Skeletal muscle satellite cell (primary cell): ENCODE data around the gene TSPAN4.
A peak's percentile ranks its signal among the peaks of the same experiment; 100 is the strongest.

Experiments used
- H3K27me3 ChIP-seq: 2 replicates; pipeline ENCODE4 v1.7.0; 2013; ENCODE audit warnings: low read length; ENCODE audit not compliant: control insufficient read depth, insufficient read depth
- H3K36me3 ChIP-seq: 2 replicates; pipeline ENCODE4 v1.7.0; 2013; ENCODE audit warnings: mild to moderate bottlenecking, control low read depth, low read length; ENCODE audit not compliant: insufficient read depth
- H3K4me1 ChIP-seq: 2 replicates; pipeline ENCODE4 v1.7.0; 2013; ENCODE audit warnings: low read length; ENCODE audit not compliant: control insufficient read depth, insufficient read depth
- H3K4me2 ChIP-seq: 2 replicates; pipeline ENCODE4 v1.7.0; 2013; ENCODE audit warnings: mild to moderate bottlenecking, low read length
- H3K4me3 ChIP-seq: 2 replicates; pipeline ENCODE4 v1.7.0; 2013; ENCODE audit warnings: low read length
- H3K9ac ChIP-seq: 2 replicates; pipeline ENCODE4 v1.7.0; 2013; ENCODE audit warnings: mild to moderate bottlenecking, low read depth, low read length, moderate library complexity
- H3K9me3 ChIP-seq: replicated peaks from 2 replicates; pipeline ENCODE4 v1.7.0; 2013; ENCODE audit warnings: mild to moderate bottlenecking, control low read depth, low read length

The TSPAN4 gene

GRCh38 chr11:799641-800316 is 42.9 kb upstream of the TSPAN4 start:
- H3K4me2 ChIP-seq, result no peak overlapping the region
- H3K9ac ChIP-seq, result no peak overlapping the region
- H3K4me3 ChIP-seq, result no peak overlapping the region
- no peaks in the 10 kb centered on the region for H3K27me3 ChIP-seq
- H3K36me3 ChIP-seq, result peaks cover 20% of the 10 kb centered on the region
- peaks cover 37% of the 10 kb centered on the region for H3K4me1 ChIP-seq
- H3K9me3 ChIP-seq, result no peaks in the 10 kb centered on the region

- H3K9me3 ChIP-seq, result no peaks in the 10 kb centered on the region
- H3K9ac ChIP-seq, result no peak overlapping the region
Observed at GRCh38 chr11:800473-800872, 42.2 kb upstream of the TSPAN4 start.

DNA sequence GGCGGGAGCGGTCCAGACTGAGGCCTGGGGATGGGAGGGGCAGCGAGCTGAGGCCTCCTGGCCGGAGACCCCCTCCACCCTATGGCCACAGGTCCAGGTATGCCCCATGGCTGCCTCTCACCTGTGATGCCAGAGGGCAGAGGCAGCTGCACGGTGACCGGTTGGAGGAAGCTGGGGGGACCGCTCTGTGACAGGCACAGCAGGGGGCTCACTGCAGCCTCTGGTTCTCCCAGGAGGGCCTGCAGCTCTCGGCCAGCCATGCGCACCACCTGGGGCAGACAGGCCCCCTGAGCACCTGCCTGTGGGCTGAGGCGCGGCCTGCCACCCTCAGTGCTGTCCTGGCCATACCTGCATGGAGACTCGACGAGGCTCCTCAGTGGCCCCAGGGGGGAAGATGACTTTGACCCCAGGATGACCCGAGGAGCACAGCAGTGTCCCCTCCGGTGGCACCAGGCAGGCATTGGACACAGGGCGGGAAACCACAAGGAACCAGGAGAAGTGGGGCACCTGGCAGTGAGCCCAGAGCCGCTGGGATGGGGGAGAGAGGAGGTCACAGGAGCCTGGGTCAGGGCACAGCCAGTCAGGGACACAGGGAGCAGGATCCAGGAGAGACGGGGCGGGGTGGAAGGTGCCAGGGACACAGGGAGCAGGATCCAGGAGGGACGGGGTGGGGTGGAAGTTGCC is 41.4 kb upstream of the TSPAN4 start:
- Histone ChIP-seq H3K4me3 (no peak overlapping the region), H3K4me1 (peaks cover 29% of the 10 kb centered on the region), H3K9ac (no peak overlapping the region), H3K27me3 (no peaks in the 10 kb centered on the region), H3K36me3 (peaks cover 20% of the 10 kb centered on the region), H3K4me2 (no peak overlapping the region), H3K9me3 (no peaks in the 10 kb centered on the region)

More at GRCh38 chr11:800473-800872, 42.2 kb upstream of the TSPAN4 start:
- H3K4me3 ChIP-seq, result no peak overlapping the region
- peaks cover 34% of the 10 kb centered on the region for H3K4me1 ChIP-seq
- no peak overlapping the region for H3K4me2 ChIP-seq
- H3K36me3 ChIP-seq, result peaks cover 20% of the 10 kb centered on the region
- no peaks in the 10 kb centered on the region for H3K27me3 ChIP-seq

GRCh38 chr11:802018-802617 is 40.5 kb upstream of the TSPAN4 start:
- Histone ChIP-seq H3K9ac (no peak overlapping the region), H3K4me3 (no peak overlapping the region), H3K4me2 (no peak overlapping the region), H3K9me3 (no peaks in the 10 kb centered on the region), H3K36me3 (peaks cover 20% of the 10 kb centered on the region), H3K4me1 (peaks cover 20% of the 10 kb centered on the region), H3K27me3 (no peaks in the 10 kb centered on the region)

DNA sequence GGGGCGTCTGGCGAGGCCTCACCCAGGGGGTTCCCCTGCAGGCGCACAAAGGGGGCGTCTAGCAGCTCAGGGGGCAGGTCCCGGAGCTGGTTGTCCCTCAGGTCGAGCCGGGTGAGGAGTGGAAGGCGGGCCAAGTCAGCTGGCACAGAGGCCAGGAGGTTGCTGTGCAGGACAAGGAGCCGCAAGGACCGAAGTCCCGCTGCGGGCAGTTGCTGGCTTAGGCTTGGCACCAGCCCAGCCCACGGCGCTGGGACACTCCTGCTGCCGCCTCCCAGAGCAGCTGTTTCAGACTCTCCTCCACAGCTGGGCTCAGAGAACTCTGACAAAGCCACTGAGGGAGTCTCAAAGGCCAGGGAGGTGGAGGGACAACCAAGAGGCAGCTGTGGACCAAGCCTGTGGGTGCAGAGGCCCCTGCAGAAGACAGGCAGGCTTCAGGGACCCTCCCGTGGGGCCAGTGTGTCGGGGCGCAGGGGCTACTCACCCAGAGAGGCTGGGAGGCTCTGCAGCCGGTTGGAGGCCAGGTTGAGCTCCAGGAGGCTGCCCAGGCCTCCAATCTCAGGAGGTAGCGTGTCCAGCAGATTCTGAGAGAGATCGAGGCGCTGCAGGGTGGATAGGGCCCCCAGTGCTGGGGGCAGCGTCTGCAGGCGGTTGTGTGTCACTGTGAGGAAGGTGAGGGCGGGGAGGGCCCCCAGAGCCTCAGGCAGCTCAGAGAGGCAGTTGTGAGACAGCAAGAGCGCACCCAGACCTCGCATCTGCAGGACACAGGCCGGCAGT is 39.8 kb upstream of the TSPAN4 start:
- H3K4me3 ChIP-seq, result no peak overlapping the region
- peaks cover 20% of the 10 kb centered on the region for H3K4me1 ChIP-seq
- no peak overlapping the region for H3K9ac ChIP-seq

DNA sequence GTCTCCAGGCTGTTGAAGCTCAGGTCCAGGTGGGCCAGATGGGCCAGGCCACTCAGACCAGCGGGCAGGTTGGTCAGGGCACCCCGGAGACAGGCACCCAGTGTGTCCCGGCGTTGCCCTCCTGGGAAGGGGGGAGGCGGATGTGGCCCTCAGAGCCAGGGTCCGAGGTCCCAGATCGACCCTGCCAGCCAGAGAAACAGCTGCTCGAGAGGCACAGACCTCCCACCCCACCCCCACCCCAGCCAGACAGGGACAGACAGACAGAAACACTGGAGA is 39.2 kb upstream of the TSPAN4 start:
- Histone ChIP-seq H3K36me3 (peaks cover 20% of the 10 kb centered on the region), H3K4me1 (peaks cover 20% of the 10 kb centered on the region), H3K27me3 (no peaks in the 10 kb centered on the region), H3K4me3 (no peak overlapping the region), H3K9ac (no peak overlapping the region), H3K4me2 (peak overlapping the region; percentile 88), H3K9me3 (no peaks in the 10 kb centered on the region)

More for the DNA sequence above, 39.8 kb upstream of the TSPAN4 start:
- peaks cover 20% of the 10 kb centered on the region for H3K36me3 ChIP-seq
- H3K27me3 ChIP-seq, result no peaks in the 10 kb centered on the region
- no peak overlapping the region for H3K4me2 ChIP-seq
- no peaks in the 10 kb centered on the region for H3K9me3 ChIP-seq

- Histone ChIP-seq H3K36me3 (peaks cover 20% of the 10 kb centered on the region), H3K4me1 (peaks cover 20% of the 10 kb centered on the region), H3K4me3 (peak overlapping the region; percentile 66), H3K4me2 (peak overlapping the region; percentile 88), H3K9ac (peak overlapping the region; percentile 81), H3K9me3 (no peaks in the 10 kb centered on the region), H3K27me3 (no peaks in the 10 kb centered on the region)
Observed at GRCh38 chr11:803770-804598, 38.7 kb upstream of the TSPAN4 start.

DNA sequence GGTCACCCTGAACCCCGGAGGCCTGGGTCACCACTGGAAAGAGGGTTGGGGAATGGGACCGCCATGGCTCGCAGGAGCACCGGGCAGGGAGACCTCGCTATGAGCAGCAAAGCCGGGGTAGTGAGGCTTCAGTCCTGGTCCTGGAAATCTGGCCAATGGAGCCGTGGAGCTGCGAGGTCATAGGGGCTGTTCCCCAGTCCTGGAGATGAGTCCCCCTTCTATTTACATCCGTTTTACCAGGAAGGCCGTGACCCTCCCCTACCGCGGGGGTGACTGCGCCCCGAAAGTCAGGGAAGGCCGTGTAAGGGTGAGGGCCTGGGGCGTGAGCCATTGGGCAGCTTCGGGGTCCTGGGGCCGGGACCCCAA is 38.1 kb upstream of the TSPAN4 start:
- peaks cover 20% of the 10 kb centered on the region for H3K4me1 ChIP-seq
- H3K4me2 ChIP-seq, result peak overlapping the region; percentile 88
- peaks cover 20% of the 10 kb centered on the region for H3K36me3 ChIP-seq
- H3K9ac ChIP-seq, result peak overlapping the region; percentile 81
- no peaks in the 10 kb centered on the region for H3K9me3 ChIP-seq
- no peaks in the 10 kb centered on the region for H3K27me3 ChIP-seq
- H3K4me3 ChIP-seq, result peak overlapping the region; percentile 66

- peak overlapping the region; percentile 98 for H3K4me2 ChIP-seq
- H3K4me3 ChIP-seq, result peak overlapping the region; percentile 79
- no peaks in the 10 kb centered on the region for H3K27me3 ChIP-seq
- H3K36me3 ChIP-seq, result peaks cover 32% of the 10 kb centered on the region
- peak overlapping the region; percentile 93 for H3K9ac ChIP-seq
- H3K4me1 ChIP-seq, result peaks cover 37% of the 10 kb centered on the region
- no peaks in the 10 kb centered on the region for H3K9me3 ChIP-seq
Observed at GRCh38 chr11:808427-809286, 34.0 kb upstream of the TSPAN4 start.

- peak within 1 kb of the TSS; percentile 79 for H3K4me3 ChIP-seq
- no peaks in the 10 kb centered on the region for H3K9me3 ChIP-seq
- peak within 1 kb of the TSS; percentile 98 for H3K4me2 ChIP-seq
- H3K9ac ChIP-seq, result peak within 1 kb of the TSS; percentile 93
- H3K4me1 ChIP-seq, result peaks cover 29% of the 10 kb centered on the region
- H3K27me3 ChIP-seq, result no peaks in the 10 kb centered on the region
- H3K36me3 ChIP-seq, result peaks cover 36% of the 10 kb centered on the region
Observed at GRCh38 chr11:809287-810039, 33.2 kb upstream of the TSPAN4 start, which contains the start of gene RPLP2. TSS of gene RPLP2 (plus strand) at chr11:809967. CDS start at chr11:810235, 268 bp downstream.
